GM19397 (cell line): Measurements from ENCODE around the gene FAM219A.
A peak's percentile ranks its signal among the peaks of the same experiment; 100 is the strongest.
"Not testable (repeated sequence)": the region's sequence is repeated elsewhere in the genome, so short reads cannot be mapped to it uniquely, and the experiment has no call there.

Experiments
- ATAC-seq: cut with Tn5 transposase; IDR thresholded peaks from one replicate; pipeline ENCODE4 v1.9.1; 2021; ENCODE audit warnings: mild to moderate bottlenecking, moderate library complexity; ENCODE audit not compliant: unreplicated experiment

The FAM219A gene

GRCh38 chr9:34378376-34379060, 79.9 kb downstream of the FAM219A start:
- no peak for ATAC-seq

GRCh38 chr9:34377404-34377746, 81.0 kb downstream of the FAM219A start:
- no peak for ATAC-seq

DNA sequence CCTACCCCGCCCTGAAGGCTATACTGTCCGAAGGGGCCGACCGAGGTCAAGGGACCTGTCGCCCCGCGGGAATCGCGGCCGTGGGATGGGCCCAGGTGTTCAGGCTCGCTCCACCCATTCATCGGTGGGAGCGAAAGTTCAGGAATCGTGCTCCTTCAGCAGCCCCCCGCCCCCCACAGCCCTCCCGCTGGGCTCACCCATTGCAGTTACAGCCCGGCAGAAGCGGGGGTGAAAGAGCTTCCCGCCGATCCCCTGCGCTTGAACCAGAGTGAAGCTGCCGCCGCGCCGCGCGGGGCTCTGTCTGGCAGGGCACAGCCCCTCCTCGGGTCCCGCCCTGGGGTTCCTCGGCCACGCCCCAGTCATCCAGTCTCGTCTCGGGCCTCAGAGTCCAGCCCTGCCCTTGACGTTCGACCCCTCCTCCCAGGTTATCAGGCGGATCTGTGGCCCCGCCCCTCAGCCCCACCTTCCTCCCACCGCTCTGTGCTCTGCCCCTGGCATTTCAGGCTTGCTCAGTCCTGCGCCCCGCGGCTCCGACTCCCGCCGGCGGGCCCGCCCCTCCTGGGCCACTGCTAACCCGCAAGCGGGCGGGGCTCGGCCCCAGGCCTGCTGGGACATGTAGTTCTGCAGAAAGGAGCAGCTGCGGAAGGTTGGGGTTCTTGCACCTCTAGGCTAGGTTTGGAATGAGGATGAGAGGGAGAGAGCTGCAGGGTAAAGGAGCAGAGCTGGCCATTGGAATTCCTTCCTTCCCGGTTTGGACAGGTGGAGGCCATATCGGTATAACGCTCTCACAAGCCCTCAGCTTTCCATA, 81.6 kb downstream of the FAM219A start, which contains the start of gene MYORG:
Gene MYORG (minus strand): TSS at position 303 of the 808 bp plus-strand sequence. CDS start 3,955 bp downstream, outside the sequence.
- peak; percentile 78 for ATAC-seq

- no peak for ATAC-seq
Measured at GRCh38 chr9:34375901-34376595, 82.3 kb downstream of the FAM219A start.

GRCh38 chr9:34374905-34375552, 83.3 kb downstream of the FAM219A start:
- ATAC-seq, result no peak

- no peak for ATAC-seq
Measured at GRCh38 chr9:34374339-34374738, 84.0 kb downstream of the FAM219A start.

DNA sequence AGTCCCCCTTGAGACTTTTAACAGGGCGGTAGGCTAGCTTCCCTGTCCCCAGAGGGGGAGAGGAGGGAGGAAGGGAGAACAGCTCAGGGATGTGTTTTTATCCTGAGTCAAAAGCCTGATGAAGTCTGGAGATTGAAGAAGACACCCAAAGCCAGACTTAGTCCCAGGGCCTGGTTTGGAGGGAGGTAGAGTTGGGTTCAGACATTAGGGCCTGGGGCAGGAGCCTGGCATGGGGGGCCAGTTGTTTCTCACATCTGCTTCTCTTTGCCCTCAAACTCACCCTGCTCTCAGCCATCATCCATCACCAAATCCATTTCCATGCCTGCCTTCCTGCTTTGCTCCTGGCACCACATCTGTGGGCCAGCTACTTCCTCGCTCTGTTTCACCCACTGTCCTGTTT, 84.6 kb downstream of the FAM219A start:
- ATAC-seq, result no peak

DNA sequence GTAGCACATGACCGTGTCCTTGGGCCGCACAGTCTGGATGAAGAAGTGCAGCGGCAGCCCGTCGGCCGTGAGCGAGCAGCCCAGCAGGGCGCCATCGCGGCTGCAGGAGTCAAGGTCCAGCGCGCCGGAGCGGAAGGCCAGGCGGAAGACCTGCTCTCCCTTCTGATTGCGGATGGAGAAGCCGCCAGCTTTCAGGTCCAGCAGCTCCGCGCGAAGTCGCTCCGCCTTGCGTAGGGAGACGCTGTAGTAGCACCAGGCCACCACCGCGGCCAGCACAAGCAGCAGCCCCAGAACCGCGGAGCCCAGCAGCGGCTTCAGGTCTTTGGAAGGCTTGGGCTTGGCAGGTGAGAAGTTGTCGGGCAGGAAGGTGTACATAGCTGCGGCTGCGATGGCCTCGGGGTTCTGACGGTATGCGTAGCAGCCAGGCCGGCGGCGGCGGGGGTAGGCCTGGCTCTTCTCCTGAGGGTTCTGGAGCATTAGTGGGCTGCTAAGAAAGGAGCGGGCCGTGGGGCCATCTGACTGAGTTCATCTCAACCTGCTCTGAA, 85.8 kb downstream of the FAM219A start:
- ATAC-seq, result no peak

- ATAC-seq, result no peak
Measured at GRCh38 chr9:34371886-34372466, 86.4 kb downstream of the FAM219A start.

DNA sequence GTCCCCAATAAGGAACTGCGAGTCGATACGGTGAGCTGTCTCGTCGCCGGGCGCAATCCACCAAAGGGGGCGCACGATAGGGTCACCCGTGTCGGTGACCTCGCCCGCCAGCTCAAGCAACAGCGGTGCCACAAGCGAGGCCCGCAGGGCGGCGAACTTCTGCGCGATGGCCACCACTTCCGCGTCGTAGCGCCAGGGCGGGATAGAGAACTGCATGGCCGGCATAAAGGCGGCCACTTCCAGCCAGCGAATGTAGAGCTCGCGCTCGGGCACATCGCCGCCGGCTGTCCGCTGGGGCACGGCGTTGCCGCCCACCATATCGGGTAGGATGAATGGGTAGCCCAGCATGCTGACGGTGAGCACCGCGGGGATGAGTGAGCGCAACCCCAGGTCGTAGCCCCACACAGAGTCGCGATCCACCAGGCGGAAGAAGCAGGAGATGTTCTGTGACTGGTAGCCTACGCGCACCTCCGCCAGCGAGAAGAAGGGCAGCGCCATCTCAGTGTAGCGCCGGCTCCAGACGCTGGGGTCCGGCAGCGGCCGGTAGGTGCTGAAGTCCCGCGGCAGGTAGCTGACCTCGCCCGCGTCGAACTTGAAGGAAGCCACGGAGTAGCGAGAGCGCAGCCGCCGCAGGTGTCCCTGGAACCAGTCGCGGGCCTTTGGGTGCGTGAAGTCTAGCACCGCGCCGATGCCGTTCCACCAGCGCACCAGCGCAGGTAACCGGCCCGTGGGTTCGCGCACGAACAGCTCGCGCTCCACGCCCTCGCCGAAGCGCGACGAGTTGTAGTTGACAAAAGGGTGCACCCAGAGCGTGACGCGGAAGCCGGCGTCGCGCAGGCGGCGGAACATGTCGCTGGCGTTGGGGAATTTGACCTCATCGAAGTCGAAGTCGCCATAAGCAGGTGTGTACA, 87.1 kb downstream of the FAM219A start:
- ATAC-seq, result no peak

DNA sequence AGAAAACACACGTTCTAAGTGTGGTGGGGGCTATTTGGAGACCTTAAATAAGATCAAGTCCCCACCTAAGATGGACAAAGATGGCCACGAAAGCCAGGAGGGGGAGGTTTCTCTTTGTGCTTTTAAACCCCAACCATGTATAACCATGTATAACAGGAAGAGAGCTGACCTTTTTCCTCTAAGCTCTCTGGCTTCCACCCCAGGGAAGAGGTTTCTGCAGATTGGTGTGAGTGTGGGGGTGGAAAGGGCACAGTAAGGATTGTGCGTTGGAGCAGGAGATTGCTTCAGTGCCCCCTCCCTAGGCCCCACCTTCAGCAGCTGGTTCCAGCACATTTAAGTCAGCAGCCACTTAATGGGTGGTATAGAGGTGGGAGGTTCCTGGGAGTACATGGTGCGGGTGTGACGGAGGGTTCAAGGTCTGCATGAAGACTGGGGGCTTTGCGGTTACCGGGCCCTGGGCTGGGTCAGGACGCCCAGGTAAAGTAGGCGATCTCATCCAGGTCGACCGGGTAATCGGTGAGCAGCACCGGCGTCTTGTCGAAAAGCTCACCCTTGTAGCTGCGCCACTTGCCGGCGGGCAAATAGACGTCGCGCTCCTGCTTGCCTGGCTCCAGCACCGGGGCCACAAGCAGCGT, 87.9 kb downstream of the FAM219A start:
- no peak for ATAC-seq

- no peak for ATAC-seq
Measured at GRCh38 chr9:34369636-34370035, 88.7 kb downstream of the FAM219A start.

DNA sequence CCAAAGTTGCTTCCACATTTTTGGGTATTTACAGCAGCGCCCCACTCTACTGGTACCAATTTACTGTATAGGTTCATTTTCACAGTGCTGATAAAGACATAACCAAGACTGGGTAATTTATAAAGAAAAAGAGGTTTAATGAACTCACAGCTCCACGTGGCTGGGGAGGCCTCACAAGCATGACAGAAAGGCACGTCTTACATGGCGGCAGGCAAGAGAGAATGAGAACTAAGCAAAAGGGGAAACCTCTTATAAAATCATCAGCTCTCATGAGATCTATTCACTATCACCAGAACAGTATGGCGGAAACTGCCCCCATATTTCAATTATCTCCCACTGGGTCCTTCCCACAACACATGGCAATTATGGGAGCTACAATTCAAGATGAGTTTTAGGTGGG, 89.6 kb downstream of the FAM219A start:
- ATAC-seq, result not testable (repeated sequence)

DNA sequence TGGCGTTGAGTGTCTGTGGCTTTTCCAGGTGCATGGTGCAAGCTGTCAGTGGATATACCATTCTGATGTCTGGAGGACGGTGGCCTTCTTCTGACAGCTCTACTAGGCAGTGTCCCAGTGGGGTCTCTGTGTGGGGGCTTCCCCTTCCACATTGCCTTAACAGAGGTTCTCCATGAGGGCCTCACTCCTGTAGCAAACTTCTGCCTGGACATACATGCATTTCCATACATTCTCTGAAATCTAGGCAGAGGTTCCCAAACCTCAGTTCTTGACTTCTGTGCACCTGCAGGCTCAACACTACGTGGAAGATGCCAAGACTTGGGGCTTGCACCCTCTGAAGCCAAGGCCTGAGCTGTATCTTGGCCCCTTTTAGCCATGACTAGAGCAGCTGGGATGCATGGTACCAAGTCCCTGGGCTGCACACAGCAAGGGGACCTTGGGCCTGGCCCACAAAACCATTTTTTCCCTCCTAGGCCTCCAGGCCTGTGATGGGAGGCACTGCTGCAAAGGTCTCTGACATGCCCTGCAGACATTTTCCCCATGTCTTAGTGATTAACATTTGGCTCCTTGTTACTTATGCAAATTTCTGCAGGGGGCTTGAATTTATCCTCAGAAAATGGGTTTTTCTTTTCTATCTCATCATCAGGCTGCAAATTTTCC, 90.5 kb downstream of the FAM219A start:
- not testable (repeated sequence) for ATAC-seq

- no peak for ATAC-seq
Measured at GRCh38 chr9:34366365-34366764, 92.0 kb downstream of the FAM219A start.

DNA sequence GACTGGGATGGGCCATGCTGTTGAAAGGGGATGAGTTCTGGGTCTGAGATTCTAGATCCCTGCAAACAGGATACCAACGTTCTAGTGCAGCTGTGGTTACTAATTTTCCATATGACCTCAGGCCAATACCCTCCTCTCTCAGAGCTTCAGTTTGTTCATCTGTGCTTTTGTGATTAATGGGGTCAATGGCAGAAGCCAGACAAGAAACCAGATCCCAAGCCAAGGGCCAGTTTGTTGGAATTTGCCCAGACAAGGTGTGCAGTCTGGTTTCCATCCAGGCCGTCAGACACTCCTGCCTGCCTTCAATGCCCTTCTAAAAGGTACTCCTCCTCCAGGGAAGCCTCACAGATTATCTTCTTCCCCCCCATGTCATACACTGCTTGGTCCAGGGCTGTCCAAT, 93.1 kb downstream of the FAM219A start:
- ATAC-seq, result no peak

GRCh38 chr9:34363619-34364351, 94.6 kb downstream of the FAM219A start:
- ATAC-seq, result no peak
